Neural progenitor cell (in vitro differentiated cells): ENCODE data around the gene CARD11. TPM values are rescaled to one million over a fixed set of nuclear protein-coding genes. Genes with fewer than 3 reads are reported as not detected.

Experiments
- DNase-seq: peaks from one replicate; pipeline ENCODE4 v3.0.0-alpha.2; 2016; ENCODE audit warnings: low spot score
- H2AFZ ChIP-seq: fragments of 200-600 bp; sonication (generic); replicated peaks from 2 replicates; pipeline ENCODE4 v1.6.1; 2016; ENCODE audit warnings: antibody characterized with exemption
- H3F3A ChIP-seq: fragments of 200-600 bp; sonication (generic); 2 replicates; pipeline ENCODE4 v1.6.1; 2016; ENCODE audit warnings: antibody characterized with exemption, low read depth
- H3K27ac ChIP-seq: fragments of 200-600 bp; sonication (generic); 2 replicates; pipeline ENCODE4 v1.5.1; 2016; ENCODE audit warnings: mild to moderate bottlenecking
- H3K27me3 ChIP-seq: fragments of 200-600 bp; sonication (generic); 2 replicates; pipeline ENCODE4 v1.6.1; 2016; ENCODE audit warnings: mild to moderate bottlenecking, moderate library complexity
- H3K36me3 ChIP-seq: fragments of 200-600 bp; sonication (generic); 2 replicates; pipeline ENCODE4 v1.5.1; 2016
- H3K4me1 ChIP-seq: fragments of 200-600 bp; sonication (generic); 2 replicates; pipeline ENCODE4 v1.6.1; 2016; ENCODE audit warnings: mixed run types
- H3K4me2 ChIP-seq: fragments of 200-600 bp; sonication (generic); 2 replicates; pipeline ENCODE4 v1.6.1; 2016
- H3K4me3 ChIP-seq: fragments of 200-600 bp; sonication (generic); 2 replicates; pipeline ENCODE4 v1.5.1; 2016
- H3K79me2 ChIP-seq: fragments of 200-600 bp; sonication (generic); 2 replicates; pipeline ENCODE4 v1.6.1; 2016; ENCODE audit warnings: low read depth
- H3K9ac ChIP-seq: fragments of 200-600 bp; sonication (generic); 2 replicates; pipeline ENCODE4 v1.6.1; 2016
- H3K9me3 ChIP-seq: fragments of 200-600 bp; sonication (generic); 2 replicates; pipeline ENCODE4 v1.5.1; 2016; ENCODE audit warnings: low read depth
- H4K20me1 ChIP-seq: fragments of 200-600 bp; sonication (generic); 2 replicates; pipeline ENCODE4 v1.6.1; 2016; ENCODE audit warnings: low read depth
- H3K27ac Mint-ChIP-seq: 3 replicates; pipeline ENCODE4 v1.8.0; 2021; ENCODE audit warnings: mixed read lengths
- H3K27me3 Mint-ChIP-seq: 2 replicates; pipeline ENCODE4 v1.8.0; 2022; ENCODE audit warnings: low read depth, mild to moderate bottlenecking, inconsistent platforms, moderate library complexity, mixed read lengths; ENCODE audit not compliant: insufficient read depth
- H3K36me3 Mint-ChIP-seq: 3 replicates; pipeline ENCODE4 v1.8.0; 2021; ENCODE audit warnings: mixed read lengths
- H3K4me1 Mint-ChIP-seq: 3 replicates; pipeline ENCODE4 v1.8.0; 2021; ENCODE audit warnings: mixed read lengths
- H3K4me3 Mint-ChIP-seq: 3 replicates; pipeline ENCODE4 v1.8.0; 2021; ENCODE audit warnings: mild to moderate bottlenecking, moderate library complexity, mixed read lengths
- H3K9me3 Mint-ChIP-seq: 3 replicates; pipeline ENCODE4 v1.8.0; 2020; ENCODE audit warnings: mixed read lengths
- CTCF ChIP-seq: fragments of 200-600 bp; sonication (generic); IDR thresholded peaks from 2 replicates; pipeline ENCODE4 v1.5.1; 2017; ENCODE audit warnings: antibody characterized with exemption, mild to moderate bottlenecking
- EZH2 ChIP-seq: fragments of 200-600 bp; sonication (generic); IDR thresholded peaks from 2 replicates; pipeline ENCODE4 v1.6.1; 2017; ENCODE audit warnings: antibody characterized with exemption, mild to moderate bottlenecking, moderate library complexity
- EZH2phosphoT487 ChIP-seq: fragments of 200-600 bp; sonication (generic); IDR thresholded peaks from 2 replicates; pipeline ENCODE4 v1.6.1; 2017; ENCODE audit warnings: antibody characterized with exemption
- total RNA-seq: library from RNA; depleted of rRNA; stranded (reverse); fragments of >200 nt; gene quantifications from 2 replicates; pipeline ENCODE4 v1.2.3, GENCODE V29; 2015; ENCODE audit warnings: low replicate concordance

Gene CARD11
- total RNA-seq, 1 donor from 2014 or later = 0.75 TPM

- Histone ChIP-seq H2AFZ (peak overlapping the region; percentile 72), H3F3A (peaks cover 2% of the 10 kb centered on the region), H3K36me3 (no peaks in the 10 kb centered on the region), H3K4me1 (peaks cover 10% of the 10 kb centered on the region), H4K20me1 (no peaks in the 10 kb centered on the region), H3K4me2 (no peak overlapping the region), H3K9me3 (no peaks in the 10 kb centered on the region), H3K27me3 (no peaks in the 10 kb centered on the region), H3K4me3 (no peak overlapping the region), H3K79me2 (no peaks in the 10 kb centered on the region), H3K27ac (no peak overlapping the region), H3K9ac (no peak overlapping the region)
- H3K4me3 Mint-ChIP-seq = no peak overlapping the region
- peak; percentile 84 for DNase-seq
- no peaks in the 10 kb centered on the region for H3K9me3 Mint-ChIP-seq
- no peaks in the 10 kb centered on the region for H3K36me3 Mint-ChIP-seq
- peak overlapping the region; percentile 19 for H3K27ac Mint-ChIP-seq
- H3K27me3 Mint-ChIP-seq = peaks cover 9% of the 10 kb centered on the region
- TF ChIP-seq CTCF (peak; percentile 88), EZH2phosphoT487 (no peak), EZH2 (no peak)
- peaks cover 22% of the 10 kb centered on the region for H3K4me1 Mint-ChIP-seq
Observed at GRCh38 chr7:2886900-2887299, 156.8 kb downstream of the CARD11 start.

GRCh38 chr7:2886391-2886790 lies 157.3 kb downstream of the CARD11 start:
- H2AFZ ChIP-seq = peak overlapping the region; percentile 72
- Mint-ChIP-seq H3K4me3 (no peak overlapping the region), H3K27ac (peak overlapping the region; percentile 15), H3K27me3 (peaks cover 10% of the 10 kb centered on the region), H3K9me3 (no peaks in the 10 kb centered on the region), H3K4me1 (peaks cover 26% of the 10 kb centered on the region), H3K36me3 (no peaks in the 10 kb centered on the region)
- no peaks in the 10 kb centered on the region for H3K36me3 ChIP-seq
- H3K27me3 ChIP-seq = no peaks in the 10 kb centered on the region
- no peaks in the 10 kb centered on the region for H4K20me1 ChIP-seq
- H3K27ac ChIP-seq = no peak overlapping the region
- H3K79me2 ChIP-seq = no peaks in the 10 kb centered on the region
- H3K9ac ChIP-seq = no peak overlapping the region
- no peak overlapping the region for H3K4me2 ChIP-seq
- H3F3A ChIP-seq = peaks cover 3% of the 10 kb centered on the region
- no peak overlapping the region for H3K4me3 ChIP-seq
- TF ChIP-seq EZH2 (no peak), CTCF (no peak), EZH2phosphoT487 (no peak)
- peaks cover 11% of the 10 kb centered on the region for H3K4me1 ChIP-seq
- no peak for DNase-seq
- no peaks in the 10 kb centered on the region for H3K9me3 ChIP-seq

GRCh38 chr7:2884161-2884560 lies 159.5 kb downstream of the CARD11 start:
- H3K27ac Mint-ChIP-seq = no peak overlapping the region
- Histone ChIP-seq H3F3A (peaks cover 10% of the 10 kb centered on the region), H3K79me2 (no peaks in the 10 kb centered on the region), H3K4me2 (no peak overlapping the region), H3K9ac (no peak overlapping the region), H2AFZ (no peak overlapping the region), H3K9me3 (no peaks in the 10 kb centered on the region), H3K36me3 (no peaks in the 10 kb centered on the region), H3K4me1 (peaks cover 11% of the 10 kb centered on the region), H4K20me1 (no peaks in the 10 kb centered on the region), H3K27me3 (no peaks in the 10 kb centered on the region), H3K4me3 (no peak overlapping the region), H3K27ac (no peak overlapping the region)
- H3K36me3 Mint-ChIP-seq = no peaks in the 10 kb centered on the region
- TF ChIP-seq CTCF = no peak
- no peak for TF ChIP-seq EZH2
- TF ChIP-seq EZH2phosphoT487 = no peak
- H3K4me1 Mint-ChIP-seq = peaks cover 46% of the 10 kb centered on the region
- no peaks in the 10 kb centered on the region for H3K9me3 Mint-ChIP-seq
- DNase-seq = no peak
- H3K4me3 Mint-ChIP-seq = no peak overlapping the region
- H3K27me3 Mint-ChIP-seq = peaks cover 13% of the 10 kb centered on the region
